IPS DF 6.9 (cell line): ENCODE measurements around the gene STMN1.

Experiments
- DNase-seq: peaks from one replicate; pipeline ENCODE4 v3.0.0-alpha.2; 2013; ENCODE audit warnings: low read depth, low spot score
- H3K27ac ChIP-seq: one replicate; pipeline ENCODE4 v1.5.1; 2013; ENCODE audit warnings: low read length, control low read depth
- H3K27me3 ChIP-seq: 2 replicates; pipeline ENCODE4 v1.6.1; 2013; ENCODE audit warnings: mild to moderate bottlenecking, low read length; ENCODE audit not compliant: control insufficient read depth, insufficient read depth
- H3K36me3 ChIP-seq: 2 replicates; pipeline ENCODE4 v1.6.1; 2013; ENCODE audit warnings: low read length; ENCODE audit not compliant: control insufficient read depth, insufficient read depth
- H3K4me1 ChIP-seq: 2 replicates; pipeline ENCODE4 v1.6.1; 2013; ENCODE audit warnings: low read length; ENCODE audit not compliant: control insufficient read depth, insufficient read depth
- H3K4me3 ChIP-seq: 2 replicates; pipeline ENCODE4 v1.5.1; 2013; ENCODE audit warnings: mild to moderate bottlenecking, low read length
- H3K9me3 ChIP-seq: 2 replicates; pipeline ENCODE4 v1.6.1; 2013; ENCODE audit warnings: low read length, inconsistent platforms; ENCODE audit not compliant: control insufficient read depth, insufficient read depth
- WGBS: extraction: QIAGEN DNeasy Blood & Tissue Kit; methylation state at CpG from one replicate; pipeline ENCODE4 v1.1.7; 2013; ENCODE audit warnings: mixed read lengths, missing lambda C conversion rate; ENCODE audit not compliant: insufficient read length, insufficient coverage; 5-methylcytosine and 5-hydroxymethylcytosine counted together

The STMN1 gene

GRCh38 chr1:25858906-25859789, 47.1 kb downstream of the STMN1 start, which contains the start of gene AUNIP:
TSS of gene AUNIP (minus strand) at chr1:25859457. CDS start at chr1:25859357, 100 bp downstream.
- Histone ChIP-seq H3K4me3 (peak within 1 kb of the TSS; percentile 60), H3K36me3 (no peaks in the 10 kb centered on the region), H3K27ac (no peak within 1 kb of the TSS), H3K27me3 (no peaks in the 10 kb centered on the region), H3K9me3 (no peaks in the 10 kb centered on the region), H3K4me1 (no peaks in the 10 kb centered on the region)
- WGBS, result no CpG with 5 or more reads among the region's 77 CpGs
- DNase-seq, result no peak

GRCh38 chr1:25858494-25858893, 47.7 kb downstream of the STMN1 start:
- no peak for DNase-seq
- WGBS, result no CpG with 5 or more reads among the region's 7 CpGs
- no peak overlapping the region for H3K27ac ChIP-seq
- H3K4me3 ChIP-seq, result peak overlapping the region; percentile 60; the same call in 1 of the 2 replicates
- no peaks in the 10 kb centered on the region for H3K36me3 ChIP-seq
- no peaks in the 10 kb centered on the region for H3K4me1 ChIP-seq
- H3K9me3 ChIP-seq, result no peaks in the 10 kb centered on the region
- H3K27me3 ChIP-seq, result no peaks in the 10 kb centered on the region

GRCh38 chr1:25856856-25857255, 49.4 kb downstream of the STMN1 start:
- H3K9me3 ChIP-seq, result no peaks in the 10 kb centered on the region
- no peak for DNase-seq
- no peaks in the 10 kb centered on the region for H3K4me1 ChIP-seq
- H3K27ac ChIP-seq, result no peak overlapping the region
- H3K36me3 ChIP-seq, result no peaks in the 10 kb centered on the region
- no peaks in the 10 kb centered on the region for H3K27me3 ChIP-seq
- H3K4me3 ChIP-seq, result no peak overlapping the region
- no CpG with 5 or more reads among the region's 11 CpGs for whole genome bisulfite sequencing

- H3K27ac ChIP-seq, result no peak overlapping the region
- H3K9me3 ChIP-seq, result no peaks in the 10 kb centered on the region
- H3K4me1 ChIP-seq, result no peaks in the 10 kb centered on the region
- no peak overlapping the region for H3K4me3 ChIP-seq
- WGBS, result no CpG with 5 or more reads among the region's 2 CpGs
- DNase-seq, result no peak
- H3K36me3 ChIP-seq, result no peaks in the 10 kb centered on the region
- no peaks in the 10 kb centered on the region for H3K27me3 ChIP-seq
Measured at GRCh38 chr1:25854554-25854953, 51.7 kb downstream of the STMN1 start.
